WI38 (cell line): ENCODE data around the gene BPIFB2.

Experiments
- H3K4me3 ChIP-seq: 2 replicates; pipeline ENCODE4 v1.5.1; 2011; ENCODE audit warnings: low read depth, mild to moderate bottlenecking, control low read depth, low read length
- TF ChIP-seq, protein P1 (sequence below): IDR thresholded peaks from 2 replicates; pipeline ENCODE4 v1.5.1; 2012; ENCODE audit warnings: low read depth, mild to moderate bottlenecking, control low read depth, low read length

The BPIFB2 gene

GRCh38 chr20:33000802-33001466, 6.6 kb upstream of the BPIFB2 start:
- H3K4me3 ChIP-seq = no peak overlapping the region
- TF ChIP-seq, protein P1, sequence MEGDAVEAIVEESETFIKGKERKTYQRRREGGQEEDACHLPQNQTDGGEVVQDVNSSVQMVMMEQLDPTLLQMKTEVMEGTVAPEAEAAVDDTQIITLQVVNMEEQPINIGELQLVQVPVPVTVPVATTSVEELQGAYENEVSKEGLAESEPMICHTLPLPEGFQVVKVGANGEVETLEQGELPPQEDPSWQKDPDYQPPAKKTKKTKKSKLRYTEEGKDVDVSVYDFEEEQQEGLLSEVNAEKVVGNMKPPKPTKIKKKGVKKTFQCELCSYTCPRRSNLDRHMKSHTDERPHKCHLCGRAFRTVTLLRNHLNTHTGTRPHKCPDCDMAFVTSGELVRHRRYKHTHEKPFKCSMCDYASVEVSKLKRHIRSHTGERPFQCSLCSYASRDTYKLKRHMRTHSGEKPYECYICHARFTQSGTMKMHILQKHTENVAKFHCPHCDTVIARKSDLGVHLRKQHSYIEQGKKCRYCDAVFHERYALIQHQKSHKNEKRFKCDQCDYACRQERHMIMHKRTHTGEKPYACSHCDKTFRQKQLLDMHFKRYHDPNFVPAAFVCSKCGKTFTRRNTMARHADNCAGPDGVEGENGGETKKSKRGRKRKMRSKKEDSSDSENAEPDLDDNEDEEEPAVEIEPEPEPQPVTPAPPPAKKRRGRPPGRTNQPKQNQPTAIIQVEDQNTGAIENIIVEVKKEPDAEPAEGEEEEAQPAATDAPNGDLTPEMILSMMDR = no peak

DNA sequence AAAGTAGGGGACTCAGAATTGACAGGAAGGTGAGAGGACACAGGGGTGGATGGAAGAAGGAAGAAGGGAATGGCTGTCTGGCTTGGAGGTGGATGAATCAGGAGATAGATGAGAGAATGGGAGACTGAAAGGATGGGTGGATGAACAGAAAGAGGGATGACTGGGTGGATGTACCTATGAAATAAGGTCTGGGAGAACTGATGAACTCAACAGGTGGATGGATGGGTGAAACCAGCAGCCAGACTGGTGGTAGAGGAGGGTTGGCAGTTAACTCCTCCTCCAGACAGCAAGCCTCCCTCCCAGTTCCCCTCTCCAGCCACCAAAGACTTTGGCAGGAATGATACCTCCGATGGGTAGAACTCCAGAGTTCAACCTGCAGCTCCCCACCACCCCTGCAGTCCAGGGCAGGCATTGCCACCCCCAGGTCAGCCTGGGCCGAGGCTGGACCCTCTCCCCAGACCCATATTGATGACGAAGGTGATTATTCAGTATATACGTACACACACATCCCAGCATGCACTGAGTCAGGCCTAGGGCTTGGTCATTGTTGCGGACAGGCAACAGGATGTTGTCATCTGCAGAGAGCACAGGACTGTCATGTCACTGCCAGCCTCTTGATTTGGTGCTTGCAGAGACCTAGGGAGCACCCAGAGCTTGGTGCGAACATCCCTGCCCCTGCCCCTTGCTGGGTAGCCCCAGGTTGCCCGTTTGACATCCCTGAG, 5.3 kb upstream of the BPIFB2 start:
- TF ChIP-seq, protein P1 = no peak
- no peak overlapping the region for H3K4me3 ChIP-seq

GRCh38 chr20:33004141-33004751, 3.3 kb upstream of the BPIFB2 start, which contains the start of gene SUN5:
TSS of gene SUN5 (minus strand) at chr20:33004433. CDS start at chr20:33004340, 93 bp downstream.
- H3K4me3 ChIP-seq = no peak within 1 kb of the TSS
- TF ChIP-seq, protein P1 = no peak

DNA sequence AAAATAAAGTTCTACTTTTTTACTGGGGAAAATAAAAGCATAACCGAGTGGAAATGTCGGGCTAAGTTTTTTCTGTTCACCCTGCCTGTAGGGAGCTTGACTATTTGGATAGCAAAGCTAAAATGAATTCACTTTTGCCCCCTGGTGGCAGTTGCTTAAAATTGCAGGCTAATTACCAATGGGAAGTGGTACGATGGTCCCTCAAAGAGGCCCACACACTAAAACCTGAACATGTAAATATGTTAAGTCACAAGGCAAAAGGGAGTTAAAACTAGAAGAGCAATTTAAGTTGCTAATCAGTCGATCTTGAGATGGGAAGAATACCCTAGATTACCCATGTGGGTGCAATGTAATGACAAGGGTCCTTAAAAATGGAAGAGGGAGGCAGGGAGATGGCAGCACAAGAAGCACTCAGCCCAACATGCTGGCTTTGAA, 2.4 kb upstream of the BPIFB2 start:
- TF ChIP-seq, protein P1 = no peak; the same call in 1 of the 2 replicates
- H3K4me3 ChIP-seq = no peak overlapping the region

- TF ChIP-seq, protein P1 = no peak
- H3K4me3 ChIP-seq = no peak overlapping the region
Observed at GRCh38 chr20:33005908-33006775, 1.4 kb upstream of the BPIFB2 start.

DNA sequence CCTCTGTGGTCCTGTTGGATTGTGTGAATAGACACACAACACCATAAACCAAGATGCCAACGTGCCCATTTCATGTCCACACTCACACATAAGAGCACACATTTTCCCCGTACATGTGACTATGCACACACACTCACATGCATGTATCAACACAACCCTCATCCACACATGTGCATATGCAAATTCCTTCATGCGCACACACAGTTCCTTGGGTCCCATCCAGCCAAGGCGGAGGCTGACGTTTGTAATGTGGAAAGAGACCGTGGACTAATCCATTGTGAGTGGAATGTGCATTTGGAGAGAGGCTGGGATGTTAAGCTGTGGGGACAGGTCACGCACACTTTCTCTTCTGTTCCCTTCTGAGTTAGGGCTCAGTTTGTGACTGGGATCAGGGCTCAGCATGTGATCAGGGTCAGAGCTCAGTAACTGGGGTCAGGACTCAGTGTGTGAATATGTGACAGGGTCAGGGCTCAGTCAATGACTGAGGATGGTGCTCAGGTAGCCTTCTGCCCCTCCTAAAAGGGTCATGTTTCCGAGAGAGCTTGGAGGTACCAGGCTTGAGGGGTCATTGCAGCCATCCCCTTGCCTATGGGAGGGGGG, 628 bp upstream of the BPIFB2 start:
- H3K4me3 ChIP-seq = no peak overlapping the region
- TF ChIP-seq, protein P1 = no peak
